CD14-positive monocyte (primary cell): ENCODE measurements around the gene FBXL2. TPM values are rescaled to one million over a fixed set of nuclear protein-coding genes. Genes with fewer than 3 reads are reported as not detected.
A peak's percentile ranks its signal among the peaks of the same experiment; 100 is the strongest.

Source experiments
- DNase-seq, 3 donors: peaks; one replicate each; pipeline ENCODE4 v3.0.0-alpha.2; 2011 to 2022
- H2AFZ ChIP-seq: 2 replicates; pipeline ENCODE4 v1.6.0; 2012; ENCODE audit warnings: mild to moderate bottlenecking, low read depth, low read length, inconsistent platforms; ENCODE audit not compliant: insufficient read depth, poor library complexity, severe bottlenecking
- H3K27ac ChIP-seq, 2 donors: 1 replicate in 1 of 2; 2 replicates in 1 of 2; pipeline ENCODE4 v1.5.1; 2012 to 2013; ENCODE audit warnings: low read length in 2 of 2, control low read depth in 1 of 2, inconsistent platforms in 1 of 2, low read depth in 1 of 2, mild to moderate bottlenecking in 1 of 2
- H3K27me3 ChIP-seq, 2 donors: one replicate each; pipeline versions ENCODE4 v1.6.0 to v1.6.1; 2011 to 2013; ENCODE audit warnings: low read length in 2 of 2; ENCODE audit not compliant: control insufficient read depth in 2 of 2, insufficient read depth in 2 of 2
- H3K36me3 ChIP-seq, 2 donors: replicated peaks in 1 of 2; 1 replicate in 1 of 2; 2 replicates in 1 of 2; pipeline versions ENCODE4 v1.5.1 to v1.6.1; 2012 to 2013; ENCODE audit warnings: low read length in 2 of 2, control low read depth in 1 of 2, inconsistent platforms in 1 of 2, mild to moderate bottlenecking in 1 of 2; ENCODE audit not compliant: insufficient read depth in 2 of 2, control insufficient read depth in 1 of 2
- H3K4me1 ChIP-seq, 2 donors: 1 replicate in 1 of 2; 2 replicates in 1 of 2; pipeline versions ENCODE4 v1.5.1 to v1.6.1; 2012 to 2013; ENCODE audit warnings: low read length in 2 of 2, control low read depth in 1 of 2, inconsistent platforms in 1 of 2, mild to moderate bottlenecking in 1 of 2, moderate library complexity in 1 of 2; ENCODE audit not compliant: insufficient read depth in 2 of 2, control insufficient read depth in 1 of 2
- H3K4me2 ChIP-seq: replicated peaks from 2 replicates; pipeline ENCODE3; 2012; ENCODE audit warnings: low read length, moderate library complexity, mild to moderate bottlenecking; ENCODE audit not compliant: poor library complexity, severe bottlenecking; ENCODE audit errors: extremely low read depth
- H3K4me3 ChIP-seq, 3 experiments: fragments of 200-600 bp in 1 of 3; sonication (generic) in 1 of 3; replicated peaks in 1 of 3; 1 replicate in 2 of 3; 2 replicates in 1 of 3; pipeline ENCODE4 v1.5.1; 2011 to 2013; ENCODE audit warnings: low read length in 3 of 3, mild to moderate bottlenecking in 3 of 3, control low read depth in 2 of 3, low read depth in 2 of 3, inconsistent platforms in 1 of 3, moderate library complexity in 1 of 3
- H3K79me2 ChIP-seq: 2 replicates; pipeline ENCODE4 v1.6.0; 2012; ENCODE audit warnings: mild to moderate bottlenecking, control low read depth, inconsistent platforms, low read length, moderate library complexity; ENCODE audit not compliant: insufficient read depth
- H3K9ac ChIP-seq: 2 replicates; pipeline ENCODE4 v1.6.0; 2017; ENCODE audit warnings: low read length, mild to moderate bottlenecking; ENCODE audit not compliant: insufficient read depth, poor library complexity, severe bottlenecking
- H3K9me3 ChIP-seq, 2 donors: replicated peaks in 1 of 2; 1 replicate in 1 of 2; 2 replicates in 1 of 2; pipeline versions ENCODE4 v1.5.1 to v1.6.1; 2012 to 2013; ENCODE audit warnings: low read length in 2 of 2, control low read depth in 1 of 2; ENCODE audit not compliant: control insufficient read depth in 1 of 2, insufficient read depth in 1 of 2
- H4K20me1 ChIP-seq: 2 replicates; pipeline ENCODE4 v1.6.0; 2012; ENCODE audit warnings: mild to moderate bottlenecking, low read length, control low read depth, moderate library complexity; ENCODE audit not compliant: insufficient read depth
- H3K27ac Mint-ChIP-seq, 7 donors: one replicate each; pipeline ENCODE4 v1.8.0; 2020; ENCODE audit warnings: mild to moderate bottlenecking in 7 of 7, mixed read lengths in 7 of 7, moderate library complexity in 6 of 7, inconsistent platforms in 2 of 7
- H3K27me3 Mint-ChIP-seq, 3 donors: one replicate each; pipeline ENCODE4 v1.8.0; 2021 to 2022; ENCODE audit warnings: low read depth in 3 of 3, mild to moderate bottlenecking in 3 of 3, mixed read lengths in 3 of 3, moderate library complexity in 3 of 3, inconsistent platforms in 1 of 3
- H3K36me3 Mint-ChIP-seq, 2 donors: one replicate each; pipeline ENCODE4 v1.8.0; 2020; ENCODE audit warnings: mixed read lengths in 2 of 2, inconsistent platforms in 1 of 2, mild to moderate bottlenecking in 1 of 2
- H3K4me1 Mint-ChIP-seq: one replicate; pipeline ENCODE4 v1.8.0; 2020; ENCODE audit warnings: mild to moderate bottlenecking, mixed read lengths
- H3K4me3 Mint-ChIP-seq, 2 donors: one replicate each; pipeline ENCODE4 v1.8.0; 2020; ENCODE audit warnings: mild to moderate bottlenecking in 2 of 2, mixed read lengths in 2 of 2, moderate library complexity in 1 of 2
- H3K9me3 Mint-ChIP-seq, 7 donors: one replicate each; pipeline ENCODE4 v1.8.0; 2020 to 2022; ENCODE audit warnings: mixed read lengths in 7 of 7, mild to moderate bottlenecking in 6 of 7, moderate library complexity in 6 of 7, inconsistent platforms in 2 of 7
- CTCF ChIP-seq: fragments of 200-600 bp; IDR thresholded peaks from one replicate; pipeline ENCODE4 v1.8.0; 2022; ENCODE audit warnings: antibody characterized with exemption, mild to moderate bottlenecking
- WGBS: methylation state at CpG from one replicate; pipeline ENCODE4 v1.1.5; 2013; ENCODE audit warnings: missing lambda C conversion rate; ENCODE audit not compliant: insufficient coverage; 5-methylcytosine and 5-hydroxymethylcytosine counted together
- intact Hi-C, 2 donors: fragments of 100-400 bp; cut with micrococcal nuclease; formaldehyde crosslinking; loops; one replicate each; pipeline versions ENCODE4 v1.15.0 to v1.15.1; 2023
- polyA plus RNA-seq, 3 donors: library from polyadenylated mRNA; depleted of rRNA in 1 of 3; unstranded in 2 of 3; stranded (reverse) in 1 of 3; fragments of 300-500 nt in 2 of 3; fragments of >200 nt in 1 of 3; fragmentation: Illumina TruSeq in 2 of 3; gene quantifications; 1 replicate in 2 of 3; 2 replicates in 1 of 3; pipeline ENCODE4 v1.2.3, GENCODE V29; 2012 to 2021

The FBXL2 gene
- polyA plus RNA-seq, 3 donors, result not detected

DNA sequence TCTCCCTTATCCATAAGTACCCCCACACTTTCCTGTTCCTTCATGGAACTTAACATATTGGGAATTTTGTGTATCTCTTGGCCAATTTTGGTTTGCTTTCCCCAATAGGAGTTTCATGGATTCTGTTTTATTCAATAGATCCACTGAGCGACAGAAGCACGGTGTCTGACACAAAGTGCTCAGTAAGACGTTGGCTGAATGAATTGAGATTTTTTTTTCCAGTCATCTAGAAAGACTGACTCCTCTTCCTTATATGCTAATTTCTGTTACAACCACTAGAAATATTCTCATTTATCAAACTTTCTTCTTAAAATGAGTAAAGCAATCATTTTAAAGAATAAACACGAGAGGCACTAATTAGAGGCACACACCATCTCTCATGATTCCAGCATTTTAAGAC, 114.9 kb downstream of the FBXL2 start:
- Histone ChIP-seq H3K4me3 (no peak overlapping the region), H3K36me3 (peaks cover 86 to 98% of the 10 kb centered on the region in 2 donors), H3K79me2 (no peaks in the 10 kb centered on the region), H2AFZ (no peak overlapping the region), H3K9ac (no peak overlapping the region), H3K4me1 (no peaks in the 10 kb centered on the region), H4K20me1 (peaks cover 4% of the 10 kb centered on the region), H3K27ac (peak overlapping the region in 1 of 2 donors; percentile 3), H3K9me3 (no peaks in the 10 kb centered on the region), H3K4me2 (no peak overlapping the region), H3K27me3 (no peaks in the 10 kb centered on the region)
- no peaks in the 10 kb centered on the region for H3K27me3 Mint-ChIP-seq
- WGBS, result no CpG with 5 or more reads among the region's 4 CpGs
- intact Hi-C loops, result no loop called here
- no peaks in the 10 kb centered on the region for H3K4me1 Mint-ChIP-seq
- H3K9me3 Mint-ChIP-seq, result no peaks in the 10 kb centered on the region
- no peak overlapping the region for H3K4me3 Mint-ChIP-seq
- TF ChIP-seq CTCF, result no peak
- H3K36me3 Mint-ChIP-seq, result peaks cover 83 to 94% of the 10 kb centered on the region in 2 donors
- peak overlapping the region in 4 of 7 donors; percentile 27 to 76 (median 60) for H3K27ac Mint-ChIP-seq
- no peak for DNase-seq

DNA sequence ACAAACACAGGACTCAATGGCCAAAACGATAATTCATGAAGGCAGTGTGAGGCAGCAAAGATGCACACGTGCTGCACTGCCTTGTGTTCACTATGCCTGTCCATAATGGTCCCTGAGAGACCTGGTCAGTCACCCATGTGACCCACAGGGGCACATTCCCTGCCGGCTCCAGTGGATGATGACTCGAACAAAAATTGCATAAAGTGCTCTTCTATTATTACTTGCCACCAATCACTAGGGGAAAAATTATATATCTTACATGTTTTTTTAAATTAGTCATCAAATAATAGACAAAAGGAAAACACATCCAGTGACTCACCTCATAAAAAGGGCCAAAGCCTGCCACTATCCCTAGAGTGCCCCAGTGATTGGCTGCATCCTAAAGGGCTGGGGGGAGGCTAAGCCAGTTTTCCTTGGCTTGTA, 115.5 kb downstream of the FBXL2 start:
- no peak overlapping the region for H3K4me2 ChIP-seq
- no peak overlapping the region for H2AFZ ChIP-seq
- H3K27me3 Mint-ChIP-seq, result no peaks in the 10 kb centered on the region
- WGBS, result 100% methylated on average over 2 of the region's 4 CpGs
- peaks cover 84 to 94% of the 10 kb centered on the region in 2 donors for H3K36me3 Mint-ChIP-seq
- no peaks in the 10 kb centered on the region for H3K79me2 ChIP-seq
- H3K27ac Mint-ChIP-seq, result peak overlapping the region in 1 of 7 donors; percentile 44
- H3K4me3 ChIP-seq, result no peak overlapping the region
- DNase-seq, result no peak
- TF ChIP-seq CTCF, result no peak
- H3K9ac ChIP-seq, result no peak overlapping the region
- peak overlapping the region in 1 of 2 donors; percentile 3 for H3K27ac ChIP-seq
- no peaks in the 10 kb centered on the region for H3K9me3 ChIP-seq
- H3K4me3 Mint-ChIP-seq, result no peak overlapping the region
- no peaks in the 10 kb centered on the region for H3K9me3 Mint-ChIP-seq
- H4K20me1 ChIP-seq, result peaks cover 4% of the 10 kb centered on the region
- no peaks in the 10 kb centered on the region for H3K4me1 ChIP-seq
- peaks cover 91 to 98% of the 10 kb centered on the region in 2 donors for H3K36me3 ChIP-seq
- no peaks in the 10 kb centered on the region for H3K4me1 Mint-ChIP-seq
- intact Hi-C loops, result no loop called here
- no peaks in the 10 kb centered on the region for H3K27me3 ChIP-seq
